Mesothelial cell of epicardium (in vitro differentiated cells): ENCODE data around the gene SLC22A15. TPM values are rescaled to one million over a fixed set of nuclear protein-coding genes. Genes with fewer than 3 reads are reported as not detected.

Experiments
- DNase-seq, 2 experiments: peaks; one replicate each; pipeline ENCODE4 v3.0.0; 2021; ENCODE audit warnings: low spot score in 2 of 2; ENCODE audit not compliant: unreplicated experiment in 2 of 2
- H3K27ac Mint-ChIP-seq: 2 replicates; pipeline ENCODE4 v1.8.0; 2021; ENCODE audit warnings: mixed read lengths
- H3K27me3 Mint-ChIP-seq: 2 replicates; pipeline ENCODE4 v1.8.0; 2021; ENCODE audit warnings: low read depth, mixed read lengths
- H3K36me3 Mint-ChIP-seq: 2 replicates; pipeline ENCODE4 v1.8.0; 2021; ENCODE audit warnings: mixed read lengths
- H3K4me1 Mint-ChIP-seq: 2 replicates; pipeline ENCODE4 v1.8.0; 2021; ENCODE audit warnings: mixed read lengths
- H3K4me3 Mint-ChIP-seq: 2 replicates; pipeline ENCODE4 v1.8.0; 2021; ENCODE audit warnings: mild to moderate bottlenecking, moderate library complexity, mixed read lengths
- H3K9me3 Mint-ChIP-seq: 2 replicates; pipeline ENCODE4 v1.8.0; 2021; ENCODE audit warnings: mixed read lengths
- CTCF ChIP-seq: fragments of 200-600 bp; sonication (generic); IDR thresholded peaks from one replicate; pipeline ENCODE4 v1.5.0; 2021; ENCODE audit warnings: antibody characterized with exemption; ENCODE audit not compliant: unreplicated experiment
- total RNA-seq: library from RNA; stranded (reverse); gene quantifications from 3 replicates; pipeline ENCODE4 v1.2.1, GENCODE V29; 2021

SLC22A15 gene
- total RNA-seq, 1 donor from 2014 or later = 10.1 TPM

- H3K9me3 Mint-ChIP-seq = no peaks in the 10 kb centered on the region
- no peaks in the 10 kb centered on the region for H3K27me3 Mint-ChIP-seq
- H3K4me1 Mint-ChIP-seq = peaks cover 12% of the 10 kb centered on the region
- TF ChIP-seq CTCF = no peak
- no peaks in the 10 kb centered on the region for H3K36me3 Mint-ChIP-seq
- peak overlapping the region; percentile 74 for H3K4me3 Mint-ChIP-seq
- DNase-seq = no peak
- peak overlapping the region; percentile 63 for H3K27ac Mint-ChIP-seq
Observed at GRCh38 chr1:115976921-115977498, 697 bp downstream of the SLC22A15 start.

- no peaks in the 10 kb centered on the region for H3K9me3 Mint-ChIP-seq
- H3K27ac Mint-ChIP-seq = no peak overlapping the region
- no peak for DNase-seq
- H3K36me3 Mint-ChIP-seq = no peaks in the 10 kb centered on the region
- H3K27me3 Mint-ChIP-seq = no peaks in the 10 kb centered on the region
- H3K4me3 Mint-ChIP-seq = peak overlapping the region; percentile 74
- no peak for TF ChIP-seq CTCF
- H3K4me1 Mint-ChIP-seq = peaks cover 12% of the 10 kb centered on the region
Observed at GRCh38 chr1:115977499-115978258, 1.4 kb downstream of the SLC22A15 start.

- no peak for DNase-seq
- Mint-ChIP-seq H3K27ac (no peak overlapping the region), H3K4me1 (peaks cover 12% of the 10 kb centered on the region), H3K27me3 (no peaks in the 10 kb centered on the region), H3K9me3 (no peaks in the 10 kb centered on the region), H3K36me3 (no peaks in the 10 kb centered on the region), H3K4me3 (no peak overlapping the region)
- no peak for TF ChIP-seq CTCF
Observed at GRCh38 chr1:115978292-115978941, 2.1 kb downstream of the SLC22A15 start.

- no peak for TF ChIP-seq CTCF
- no peak overlapping the region for H3K4me3 Mint-ChIP-seq
- no peaks in the 10 kb centered on the region for H3K9me3 Mint-ChIP-seq
- no peak for DNase-seq
- no peaks in the 10 kb centered on the region for H3K36me3 Mint-ChIP-seq
- no peak overlapping the region for H3K27ac Mint-ChIP-seq
- no peaks in the 10 kb centered on the region for H3K27me3 Mint-ChIP-seq
- H3K4me1 Mint-ChIP-seq = peaks cover 12% of the 10 kb centered on the region
Observed at GRCh38 chr1:115980156-115980555, 3.8 kb downstream of the SLC22A15 start.

- H3K4me3 Mint-ChIP-seq = no peak overlapping the region
- H3K9me3 Mint-ChIP-seq = no peaks in the 10 kb centered on the region
- no peaks in the 10 kb centered on the region for H3K27me3 Mint-ChIP-seq
- no peak for DNase-seq
- H3K27ac Mint-ChIP-seq = no peak overlapping the region
- H3K36me3 Mint-ChIP-seq = peaks cover 2% of the 10 kb centered on the region
- H3K4me1 Mint-ChIP-seq = peaks cover 9% of the 10 kb centered on the region
- peak; percentile 57 for TF ChIP-seq CTCF
Observed at GRCh38 chr1:115980998-115981993, 5.0 kb downstream of the SLC22A15 start.
